Mucosa of stomach (tissue), 1 donor: Measurements from ENCODE around the gene LRR1.
"Not testable (repeated sequence)": the region's sequence is repeated elsewhere in the genome, so short reads cannot be mapped to it uniquely, and the experiment has no call there.

ENCODE experiments used
- H3K27me3 ChIP-seq: one replicate; pipeline ENCODE4 v1.7.0; 2013; ENCODE audit warnings: mild to moderate bottlenecking, low read length; ENCODE audit not compliant: control insufficient read depth, insufficient read depth
- H3K36me3 ChIP-seq: one replicate; pipeline ENCODE4 v1.7.0; 2013; ENCODE audit warnings: low read length; ENCODE audit not compliant: control insufficient read depth, insufficient read depth
- H3K4me1 ChIP-seq: one replicate; pipeline ENCODE4 v1.7.0; 2013; ENCODE audit warnings: mild to moderate bottlenecking, low read length; ENCODE audit not compliant: control insufficient read depth, insufficient read depth
- H3K4me3 ChIP-seq: one replicate; pipeline ENCODE4 v1.7.0; 2013; ENCODE audit warnings: low read length
- H3K9ac ChIP-seq: one replicate; pipeline ENCODE4 v1.7.0; 2013; ENCODE audit warnings: mild to moderate bottlenecking, low read length, moderate library complexity
- H3K9me3 ChIP-seq: one replicate; pipeline ENCODE4 v1.7.0; 2013; ENCODE audit warnings: mild to moderate bottlenecking, low read length, moderate library complexity; ENCODE audit not compliant: control insufficient read depth
- donor health status: Pancreatic carcinoma.

The LRR1 gene

DNA sequence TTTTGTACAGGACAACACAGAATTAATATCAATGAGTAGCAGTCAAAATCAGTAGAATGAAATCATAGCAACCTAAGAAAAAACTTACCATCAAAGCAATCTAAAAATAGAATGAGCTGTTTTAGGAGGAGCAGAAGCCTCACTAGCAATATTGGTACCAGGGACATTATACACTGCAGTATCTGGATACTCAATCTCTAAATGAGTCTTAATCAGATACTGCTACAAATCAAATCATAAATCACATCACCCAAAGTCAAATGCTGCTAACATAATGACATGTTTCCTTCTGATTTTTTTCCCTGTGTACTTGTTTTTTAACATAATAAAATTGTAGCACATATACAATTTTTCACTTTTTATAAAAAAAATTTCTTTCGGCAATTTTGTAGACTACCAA, 20.6 kb upstream of the LRR1 start:
- Histone ChIP-seq H3K9ac (no peak overlapping the region), H3K4me3 (no peak overlapping the region), H3K27me3 (no peaks in the 10 kb centered on the region), H3K4me1 (peaks cover 5% of the 10 kb centered on the region), H3K9me3 (no peaks in the 10 kb centered on the region), H3K36me3 (peaks cover 3% of the 10 kb centered on the region)

GRCh38 chr14:49579841-49580240, 18.9 kb upstream of the LRR1 start:
- Histone ChIP-seq H3K9ac (no peak overlapping the region), H3K9me3 (no peaks in the 10 kb centered on the region), H3K36me3 (peaks cover 8% of the 10 kb centered on the region), H3K4me1 (peaks cover 15% of the 10 kb centered on the region), H3K27me3 (no peaks in the 10 kb centered on the region), H3K4me3 (no peak overlapping the region)

GRCh38 chr14:49581209-49582112, 17.3 kb upstream of the LRR1 start:
- peaks cover 15% of the 10 kb centered on the region for H3K4me1 ChIP-seq
- no peak overlapping the region for H3K4me3 ChIP-seq
- no peaks in the 10 kb centered on the region for H3K27me3 ChIP-seq
- peaks cover 8% of the 10 kb centered on the region for H3K36me3 ChIP-seq
- H3K9me3 ChIP-seq = no peaks in the 10 kb centered on the region
- no peak overlapping the region for H3K9ac ChIP-seq

GRCh38 chr14:49582113-49582977, 16.4 kb upstream of the LRR1 start:
- Histone ChIP-seq H3K4me1 (peaks cover 15% of the 10 kb centered on the region), H3K36me3 (peaks cover 8% of the 10 kb centered on the region), H3K4me3 (no peak overlapping the region), H3K27me3 (no peaks in the 10 kb centered on the region), H3K9ac (no peak overlapping the region), H3K9me3 (no peaks in the 10 kb centered on the region)

- peaks cover 15% of the 10 kb centered on the region for H3K4me1 ChIP-seq
- H3K9ac ChIP-seq = no peak overlapping the region
- H3K36me3 ChIP-seq = peaks cover 8% of the 10 kb centered on the region
- H3K9me3 ChIP-seq = no peaks in the 10 kb centered on the region
- no peak overlapping the region for H3K4me3 ChIP-seq
- no peaks in the 10 kb centered on the region for H3K27me3 ChIP-seq
Measured at GRCh38 chr14:49583629-49584028, 15.1 kb upstream of the LRR1 start.

GRCh38 chr14:49584058-49584457, 14.7 kb upstream of the LRR1 start:
- Histone ChIP-seq H3K9ac (no peak overlapping the region), H3K9me3 (no peaks in the 10 kb centered on the region), H3K4me1 (peaks cover 15% of the 10 kb centered on the region), H3K36me3 (peaks cover 8% of the 10 kb centered on the region), H3K4me3 (no peak overlapping the region), H3K27me3 (no peaks in the 10 kb centered on the region)

- H3K9ac ChIP-seq = peak overlapping the region; percentile 97
- H3K4me1 ChIP-seq = peaks cover 15% of the 10 kb centered on the region
- H3K9me3 ChIP-seq, H3K27me3 ChIP-seq, H3K36me3 ChIP-seq: not testable (repeated sequence)
- H3K4me3 ChIP-seq = peak overlapping the region; percentile 96
Measured at GRCh38 chr14:49584981-49585640, 13.6 kb upstream of the LRR1 start.

GRCh38 chr14:49585803-49586672, 12.7 kb upstream of the LRR1 start, which contains the start of gene RPS29:
Gene RPS29, minus strand, starts transcription at chr14:49586380. Its CDS starts 34 bp downstream, at chr14:49586346.
- Histone ChIP-seq H3K27me3 (no peaks in the 10 kb centered on the region), H3K9me3 (no peaks in the 10 kb centered on the region), H3K9ac (peak within 1 kb of the TSS; percentile 97), H3K36me3 (peaks cover 8% of the 10 kb centered on the region), H3K4me1 (peaks cover 15% of the 10 kb centered on the region), H3K4me3 (peak within 1 kb of the TSS; percentile 96)

DNA sequence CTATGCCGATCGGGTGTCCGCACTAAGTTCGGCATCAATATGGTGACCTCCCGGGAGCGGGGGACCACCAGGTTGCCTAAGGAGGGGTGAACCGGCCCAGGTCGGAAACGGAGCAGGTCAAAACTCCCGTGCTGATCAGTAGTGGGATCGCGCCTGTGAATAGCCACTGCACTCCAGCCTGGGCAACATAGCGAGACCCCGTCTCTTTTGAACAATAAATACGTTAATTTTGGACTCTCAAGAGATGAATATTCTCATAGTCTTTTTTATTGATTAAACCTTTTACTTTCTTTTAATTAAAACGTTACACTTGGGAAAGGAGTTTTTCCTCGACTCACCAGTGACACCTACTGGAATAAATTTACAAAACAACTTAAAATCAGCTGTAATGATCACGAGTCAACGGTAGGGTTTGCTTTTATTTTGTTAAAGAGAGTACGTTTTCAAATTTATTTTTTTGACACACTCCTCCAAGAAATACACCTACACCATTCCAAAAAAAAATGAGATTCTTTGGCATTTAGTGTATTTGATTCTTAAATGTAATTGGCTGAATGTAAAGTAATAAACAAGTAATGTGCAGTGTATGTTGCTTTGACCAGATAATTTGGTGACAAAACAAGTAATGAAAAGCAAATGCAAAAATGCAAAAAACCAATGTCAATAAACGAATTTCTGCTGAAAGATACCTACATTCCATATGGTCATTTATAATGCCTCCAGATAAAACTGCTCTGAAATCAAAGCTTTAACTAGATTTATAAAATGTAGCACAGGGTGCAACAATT, 11.9 kb upstream of the LRR1 start:
- Histone ChIP-seq H3K4me1 (peaks cover 15% of the 10 kb centered on the region), H3K9me3 (no peaks in the 10 kb centered on the region), H3K36me3 (peaks cover 8% of the 10 kb centered on the region), H3K27me3 (no peaks in the 10 kb centered on the region), H3K4me3 (no peak overlapping the region), H3K9ac (no peak overlapping the region)

DNA sequence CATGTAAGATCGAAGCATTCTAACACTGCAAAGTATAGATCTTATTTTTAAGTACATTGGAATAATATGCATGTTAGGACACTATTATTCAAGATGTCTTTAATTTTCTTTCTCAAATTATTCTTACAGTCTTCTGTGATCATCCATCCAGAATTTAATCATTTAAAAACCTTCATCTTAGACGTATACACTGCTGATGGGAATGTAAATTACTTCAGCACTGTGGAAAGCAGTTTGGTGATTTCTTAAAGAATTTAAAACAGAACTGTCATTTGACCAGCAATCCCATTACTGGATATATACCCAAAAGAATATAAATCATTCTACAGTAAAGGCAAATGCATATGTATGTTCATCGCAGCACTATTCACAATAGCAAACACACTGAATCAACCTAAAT, 9.4 kb upstream of the LRR1 start:
- H3K27me3 ChIP-seq = no peaks in the 10 kb centered on the region
- no peak overlapping the region for H3K9ac ChIP-seq
- H3K4me3 ChIP-seq = no peak overlapping the region
- peaks cover 10% of the 10 kb centered on the region for H3K4me1 ChIP-seq
- no peaks in the 10 kb centered on the region for H3K9me3 ChIP-seq
- peaks cover 1% of the 10 kb centered on the region for H3K36me3 ChIP-seq
